PC-3 (cell line): Measurements from ENCODE around the gene RFX7. TPM values are rescaled to one million over a fixed set of nuclear protein-coding genes. Genes with fewer than 3 reads are reported as not detected.

Source experiments
- ATAC-seq: fragments of 200-7000 bp; cut with Tn5 transposase; 2 replicates; pipeline ENCODE4 v1.9.1; 2020; ENCODE audit warnings: mild to moderate bottlenecking, moderate library complexity
- BruUV-seq: library from RNA; stranded (reverse); fragments of 400-500 nt; replicated peaks from 2 replicates; lab custom pipeline; 2021; lab: Mats Ljungman, UMichigan
- CTCF ChIA-PET: fragments of 300-600 bp; sonication (Branson Sonifier 250); formaldehyde crosslinking; loops from one replicate; lab custom pipeline; 2022; ENCODE audit warnings: antibody characterized with exemption; lab: Charles Lee
- POLR2A ChIA-PET: fragments of 300-600 bp; sonication (Branson Sonifier 250); formaldehyde crosslinking; loops from one replicate; lab custom pipeline; 2022; ENCODE audit warnings: antibody characterized with exemption; ENCODE audit not compliant: unreplicated experiment; lab: Charles Lee
- DNase-seq: peaks from one replicate; pipeline ENCODE4 v3.0.0-alpha.2; 2015
- H2AFZ ChIP-seq: fragments of 300-600 bp; sonication (generic); 2 replicates; pipeline ENCODE4 v1.6.0; 2016; ENCODE audit warnings: antibody characterized with exemption, low read length
- H3F3A ChIP-seq: fragments of 300-600 bp; sonication (generic); one replicate; pipeline ENCODE4 v1.6.0; 2017; ENCODE audit warnings: antibody characterized with exemption, low read length, control low read depth, mild to moderate bottlenecking; ENCODE audit not compliant: unreplicated experiment
- H3K27ac ChIP-seq: fragments of 300-600 bp; sonication (generic); 2 replicates; pipeline ENCODE4 v1.5.1; 2016; ENCODE audit warnings: mild to moderate bottlenecking, low read length
- H3K27me3 ChIP-seq: fragments of 300-600 bp; sonication (generic); 2 replicates; pipeline ENCODE4 v1.6.1; 2016; ENCODE audit warnings: low read length, mixed read lengths
- H3K36me3 ChIP-seq: fragments of 300-600 bp; sonication (generic); 2 replicates; pipeline ENCODE4 v1.6.1; 2016; ENCODE audit warnings: low read depth, mixed run types, low read length, mixed read lengths
- H3K4me1 ChIP-seq: fragments of 300-600 bp; sonication (generic); 2 replicates; pipeline ENCODE4 v1.5.1; 2016; ENCODE audit warnings: low read length; ENCODE audit not compliant: insufficient read depth
- H3K4me2 ChIP-seq: fragments of 300-600 bp; sonication (generic); 2 replicates; pipeline ENCODE4 v1.6.0; 2016; ENCODE audit warnings: low read length
- H3K4me3 ChIP-seq: fragments of 300-600 bp; sonication (generic); 2 replicates; pipeline ENCODE4 v1.5.1; 2016; ENCODE audit warnings: mild to moderate bottlenecking, low read length, mixed read lengths
- H3K79me2 ChIP-seq: fragments of 300-600 bp; sonication (generic); 2 replicates; pipeline ENCODE4 v1.6.1; 2017; ENCODE audit warnings: low read length, mixed read lengths
- H3K9ac ChIP-seq: fragments of 300-600 bp; sonication (generic); 2 replicates; pipeline ENCODE4 v1.6.0; 2016; ENCODE audit warnings: mild to moderate bottlenecking, low read length
- H3K9me2 ChIP-seq: fragments of 300-600 bp; sonication (generic); replicated peaks from 2 replicates; pipeline ENCODE4 v1.6.1; 2016; ENCODE audit warnings: mixed run types, low read length, mixed read lengths
- H3K9me3 ChIP-seq: fragments of 300-600 bp; sonication (generic); 2 replicates; pipeline ENCODE4 v1.6.1; 2016; ENCODE audit warnings: low read length, mixed read lengths
- H4K20me1 ChIP-seq: fragments of 300-600 bp; sonication (generic); 2 replicates; pipeline ENCODE4 v1.6.1; 2016; ENCODE audit warnings: low read length, mixed read lengths
- CTCF ChIP-seq: fragments of 300-600 bp; sonication (generic); conservative IDR thresholded peaks from 2 replicates; pipeline ENCODE4 v1.5.1; 2017; ENCODE audit warnings: antibody characterized with exemption, low read depth, mild to moderate bottlenecking, low read length
- EZH2 ChIP-seq: fragments of 300-600 bp; sonication (generic); IDR thresholded peaks from one replicate; pipeline ENCODE4 v1.6.1; 2017; ENCODE audit warnings: antibody characterized with exemption, mild to moderate bottlenecking, low read length; ENCODE audit not compliant: unreplicated experiment
- EZH2phosphoT487 ChIP-seq: fragments of 300-600 bp; sonication (generic); IDR thresholded peaks from 2 replicates; pipeline ENCODE4 v1.6.1; 2018; ENCODE audit warnings: mild to moderate bottlenecking, antibody characterized with exemption, low read length, borderline replicate concordance
- intact Hi-C: fragments of 100-400 bp; cut with micrococcal nuclease; formaldehyde crosslinking; loops from 2 replicates; pipeline ENCODE4 v1.9.0; 2023
- total RNA-seq: library from RNA; depleted of rRNA; stranded (reverse); fragments of >200 nt; gene quantifications from 2 replicates; pipeline ENCODE4 v1.2.3, GENCODE V29; 2014

Gene RFX7
- total RNA-seq, 1 experiment from 2014 or later, result 2.8 TPM

GRCh38 chr15:56241374-56242105 lies 2.1 kb downstream of the RFX7 start:
- CTCF ChIA-PET, result interaction anchor here (0.7 kb wide), 1 partner anchor 43 kb away, joined by 5 read pairs; no protein-coding TSS in a partner anchor
- Histone ChIP-seq H3K79me2 (peaks cover 59% of the 10 kb centered on the region), H3K36me3 (peaks cover 2% of the 10 kb centered on the region; the same call in 1 of the 2 replicates), H3K4me2 (peak overlapping the region; percentile 90), H2AFZ (no peak overlapping the region), H3K27ac (no peak overlapping the region), H3K27me3 (no peaks in the 10 kb centered on the region), H3K9ac (peak overlapping the region; percentile 34; the same call in 1 of the 2 replicates), H3K4me3 (peak overlapping the region; percentile 78), H3K9me2 (no peaks in the 10 kb centered on the region), H3K4me1 (peaks cover 9% of the 10 kb centered on the region; the same call in 1 of the 2 replicates), H4K20me1 (no peaks in the 10 kb centered on the region), H3K9me3 (no peaks in the 10 kb centered on the region), H3F3A (no peaks in the 10 kb centered on the region)
- DNase-seq (no peak), ATAC-seq (no peak)
- POLR2A ChIA-PET, result no interaction called here
- BruUV-seq, result no TSS peak
- intact Hi-C loops, result loop anchor here (5.0 kb wide), 1 partner anchor 249 kb away; the partner anchor contains the start of gene NEDD4
- no peak for TF ChIP-seq EZH2phosphoT487

- Histone ChIP-seq H3K79me2 (peaks cover 71% of the 10 kb centered on the region), H3K36me3 (no peaks in the 10 kb centered on the region), H4K20me1 (no peaks in the 10 kb centered on the region), H3K27ac (no peak overlapping the region), H3F3A (no peaks in the 10 kb centered on the region), H3K9me3 (no peaks in the 10 kb centered on the region), H2AFZ (no peak overlapping the region), H3K27me3 (no peaks in the 10 kb centered on the region), H3K9ac (no peak overlapping the region), H3K4me1 (peaks cover 6% of the 10 kb centered on the region; the same call in 1 of the 2 replicates), H3K4me2 (peak overlapping the region; percentile 16; the same call in 1 of the 2 replicates), H3K4me3 (no peak overlapping the region), H3K9me2 (no peaks in the 10 kb centered on the region)
- intact Hi-C loops, result loop anchor here (5.0 kb wide), 1 partner anchor 248 kb away; the partner anchor contains the start of gene NEDD4
- ChIA-PET CTCF (no interaction called here), POLR2A (no interaction called here)
- BruUV-seq, result no TSS peak
- ATAC-seq (no peak), DNase-seq (no peak)
- TF ChIP-seq EZH2phosphoT487 (no peak), EZH2 (no peak), CTCF (no peak)
These were observed 3.3 kb downstream of the RFX7 start for GRCh38 chr15:56240390-56240789.

DNA sequence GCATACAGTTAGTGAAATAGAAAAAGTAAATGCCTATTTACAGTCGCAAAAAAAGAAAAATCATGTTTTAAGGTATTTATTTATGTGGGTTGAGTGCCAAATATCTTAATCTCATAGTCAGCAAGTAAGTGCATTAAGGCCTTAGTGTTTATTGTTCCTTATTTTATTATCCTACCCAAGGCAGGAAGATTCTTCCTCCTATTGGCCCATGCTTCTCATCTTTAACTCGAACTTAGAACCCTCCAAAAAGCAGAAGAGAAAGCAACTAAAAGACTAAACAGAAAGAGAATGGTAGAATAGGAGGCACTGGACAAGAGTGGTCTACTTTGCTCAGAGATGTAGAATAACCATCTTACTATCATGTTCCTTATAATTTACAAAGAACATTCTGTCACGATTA lies 7.5 kb downstream of the RFX7 start:
- H3K4me1 ChIP-seq, result 0 out of 2 replicates have a peak, but pooled peaks cover under 1% of the 10 kb centered on the region
- H3K4me3 ChIP-seq, result no peak overlapping the region
- DNase-seq (no peak), ATAC-seq (no peak)
- no peaks in the 10 kb centered on the region for H3K9me3 ChIP-seq
- no peaks in the 10 kb centered on the region for H3F3A ChIP-seq
- intact Hi-C loops, result no loop called here
- H3K9me2 ChIP-seq, result no peaks in the 10 kb centered on the region
- no peak overlapping the region for H2AFZ ChIP-seq
- TF ChIP-seq CTCF, result no peak
- TF ChIP-seq EZH2phosphoT487, result no peak
- TF ChIP-seq EZH2, result no peak
- H3K36me3 ChIP-seq, result peaks cover 23% of the 10 kb centered on the region
- H3K9ac ChIP-seq, result no peak overlapping the region
- POLR2A ChIA-PET, result no interaction called here
- CTCF ChIA-PET, result no interaction called here
- H3K27ac ChIP-seq, result no peak overlapping the region
- peaks cover 51% of the 10 kb centered on the region for H3K79me2 ChIP-seq
- H3K27me3 ChIP-seq, result no peaks in the 10 kb centered on the region
- no TSS peak for BruUV-seq
- H3K4me2 ChIP-seq, result no peak overlapping the region
- H4K20me1 ChIP-seq, result no peaks in the 10 kb centered on the region
